Spleen (tissue), 11 donors: ENCODE results near the gene TNN. TPM values are rescaled to one million over a fixed set of nuclear protein-coding genes. Genes with fewer than 3 reads are reported as not detected.

Source experiments
- DNase-seq: peaks from one replicate; pipeline ENCODE4 v3.0.0-alpha.2; 2020
- H3K27ac ChIP-seq, 8 donors: fragments of 200-600 bp; sonication (generic) in 7 of 8; 1 replicate in 4 of 8; 2 replicates in 4 of 8; pipeline versions ENCODE4 v1.5.0 to v1.8.0; 2016 to 2021; ENCODE audit warnings: inconsistent platforms in 4 of 8, mild to moderate bottlenecking in 4 of 8, moderate library complexity in 1 of 8
- H3K27me3 ChIP-seq, 7 donors: fragments of 200-600 bp; sonication (generic) in 6 of 7; replicated peaks in 1 of 7; 1 replicate in 4 of 7; 2 replicates in 3 of 7; pipeline versions ENCODE4 v1.5.0 to v1.8.0; 2016 to 2021; ENCODE audit warnings: inconsistent platforms in 3 of 7, mild to moderate bottlenecking in 1 of 7
- H3K36me3 ChIP-seq, 6 donors: fragments of 200-600 bp; sonication (generic) in 5 of 6; 1 replicate in 4 of 6; 2 replicates in 2 of 6; pipeline versions ENCODE4 v1.5.0 to v1.8.0; 2016 to 2021; ENCODE audit warnings: inconsistent platforms in 2 of 6
- H3K4me1 ChIP-seq, 6 donors: fragments of 200-600 bp; sonication (generic) in 5 of 6; 1 replicate in 3 of 6; 2 replicates in 3 of 6; pipeline versions ENCODE4 v1.5.0 to v1.8.0; 2016 to 2021; ENCODE audit warnings: inconsistent platforms in 3 of 6
- H3K4me3 ChIP-seq, 8 donors: fragments of 200-600 bp; sonication (generic) in 7 of 8; 1 replicate in 4 of 8; 2 replicates in 4 of 8; pipeline versions ENCODE4 v1.5.0 to v1.8.0; 2016 to 2021; ENCODE audit warnings: inconsistent platforms in 4 of 8, mild to moderate bottlenecking in 4 of 8, moderate library complexity in 2 of 8
- H3K9me3 ChIP-seq, 8 donors: fragments of 200-600 bp; sonication (generic) in 7 of 8; 1 replicate in 4 of 8; 2 replicates in 4 of 8; pipeline versions ENCODE4 v1.5.0 to v1.8.0; 2016 to 2021; ENCODE audit warnings: inconsistent platforms in 4 of 8
- CTCF ChIP-seq, 11 experiments: fragments of 200-600 bp in 7 of 11; fragments of 450-650 bp in 4 of 11; sonication (generic) in 4 of 11; IDR thresholded peaks in 8 of 11; conservative IDR thresholded peaks in 3 of 11; 1 replicate in 7 of 11; 2 replicates in 4 of 11; pipeline versions ENCODE4 v1.4.0 to v1.8.0; 2016 to 2021; ENCODE audit warnings: antibody characterized with exemption in 11 of 11, inconsistent platforms in 4 of 11, mild to moderate bottlenecking in 1 of 11
- POLR2A ChIP-seq, 3 donors: fragments of 450-650 bp; IDR thresholded peaks; one replicate each; pipeline ENCODE4 v1.5.1; 2017; ENCODE audit warnings: antibody characterized with exemption in 3 of 3, mild to moderate bottlenecking in 1 of 3
- POLR2AphosphoS5 ChIP-seq, 3 donors: sonication (generic); formaldehyde crosslinking; IDR thresholded peaks; one replicate each; pipeline ENCODE4 v1.5.1; 2017; ENCODE audit warnings: antibody characterized with exemption in 3 of 3
- WGBS, 5 donors: extraction: QIAGEN DNeasy Blood & Tissue Kit in 3 of 5; methylation state at CpG; one replicate each; pipeline versions ENCODE4 v1.1.5 to v1.1.7; 2013 to 2018; 5-methylcytosine and 5-hydroxymethylcytosine counted together
- intact Hi-C: fragments of 100-400 bp; cut with DNase I; formaldehyde crosslinking; loops from one replicate; pipeline ENCODE4 v1.15.0; 2023; ENCODE audit warnings: low total_unique reads
- polyA plus RNA-seq, 3 donors: library from polyadenylated mRNA; stranded (reverse); fragments of 200-250 nt; gene quantifications; one replicate each; pipeline ENCODE4 v1.2.1, GENCODE V29; 2013
- total RNA-seq, 7 donors: library from RNA; depleted of rRNA in 3 of 7; stranded (reverse); fragments of >200 nt in 3 of 7; fragmentation: NEBNext Ultra II Directional in 4 of 7; extraction: Animal tissue kit (Norgen Biotek cat#: 25700) in 4 of 7; gene quantifications; one replicate each; pipeline versions ENCODE4 v1.1.0 to v1.2.1, GENCODE V29; 2016 to 2021
- donor health status: healthy with polysubstance abuse.
- donor health status: DM: no; HTN: no; CAD: no; lungs with moderate emphysema.
- donor health status: DM: no; HTN: no; CAD: no.
- donor health status: Bipolar disorder and iron deficiency.
- donor health status: healthy.
- donor health status: DM: no; HTN: no; CAD: no.
- donor health status: DM: yes; HTN: yes; CAD: no.

The TNN gene
- total and polyA plus RNA-seq, 10 donors = 0.03 to 1.3 (median 0.37) TPM

GRCh38 chr1:175062858-175063257, 4.8 kb upstream of the TNN start:
- DNase-seq = no peak
- 61 to 76% (median 63%) methylated on average over 2 of the region's 2 CpGs for WGBS, 5 donors

GRCh38 chr1:175070818-175071217, 3.2 kb downstream of the TNN start:
- Histone ChIP-seq H3K36me3 (no peaks in the 10 kb centered on the region), H3K4me3 (no peak overlapping the region), H3K27ac (no peak overlapping the region), H3K9me3 (no peaks in the 10 kb centered on the region), H3K4me1 (peaks cover 0 to 16% (median 8%) of the 10 kb centered on the region in 6 donors), H3K27me3 (peaks cover 0 to 21% (median 0%) of the 10 kb centered on the region in 7 donors)
- DNase-seq = no peak
- no peak for TF ChIP-seq CTCF (IDR thresholded peaks at IDR 0.05 in 8 of 11, conservative IDR thresholded peaks at IDR 0.05 in 3 of 11)
- TF ChIP-seq POLR2AphosphoS5 (IDR thresholded peaks at IDR 0.05) = no peak
- TF ChIP-seq POLR2A (IDR thresholded peaks at IDR 0.05) = no peak
- intact Hi-C loops = no loop called here

More at GRCh38 chr1:175062858-175063257, 4.8 kb upstream of the TNN start:
- Histone ChIP-seq H3K36me3 (no peaks in the 10 kb centered on the region), H3K27me3 (no peaks in the 10 kb centered on the region), H3K4me1 (no peaks in the 10 kb centered on the region), H3K27ac (no peak overlapping the region), H3K4me3 (no peak overlapping the region), H3K9me3 (no peaks in the 10 kb centered on the region)
- intact Hi-C loops = no loop called here
- TF ChIP-seq POLR2A (IDR thresholded peaks at IDR 0.05) (no peak), POLR2AphosphoS5 (IDR thresholded peaks at IDR 0.05) (no peak), CTCF (IDR thresholded peaks at IDR 0.05 in 8 of 11, conservative IDR thresholded peaks at IDR 0.05 in 3 of 11) (no peak)

GRCh38 chr1:175071276-175071943, 3.8 kb downstream of the TNN start:
- Histone ChIP-seq H3K27me3 (peaks cover 0 to 21% (median 0%) of the 10 kb centered on the region in 7 donors), H3K36me3 (no peaks in the 10 kb centered on the region), H3K27ac (no peak overlapping the region), H3K9me3 (no peaks in the 10 kb centered on the region), H3K4me3 (no peak overlapping the region), H3K4me1 (peaks cover 0 to 16% (median 8%) of the 10 kb centered on the region in 6 donors)
- 57 to 77% (median 68%) methylated on average over 3 of the region's 3 CpGs for WGBS, 5 donors
- intact Hi-C loops = no loop called here
- no peak for DNase-seq
- TF ChIP-seq CTCF (IDR thresholded peaks at IDR 0.05 in 8 of 11, conservative IDR thresholded peaks at IDR 0.05 in 3 of 11) = no peak
- TF ChIP-seq POLR2A (IDR thresholded peaks at IDR 0.05) = no peak
- no peak for TF ChIP-seq POLR2AphosphoS5 (IDR thresholded peaks at IDR 0.05)

- no peak for DNase-seq
- intact Hi-C loops = no loop called here
- H3K27ac ChIP-seq = no peak overlapping the region
- WGBS, 5 donors = 13 to 18% (median 15%) methylated on average over 10 of the region's 10 CpGs
- H3K4me1 ChIP-seq = peaks cover 0 to 16% (median 8%) of the 10 kb centered on the region in 6 donors
- H3K36me3 ChIP-seq = no peaks in the 10 kb centered on the region
- no peaks in the 10 kb centered on the region for H3K9me3 ChIP-seq
- peak overlapping the region in 1 of 8 donors; percentile 11 for H3K4me3 ChIP-seq
- H3K27me3 ChIP-seq = peaks cover 0 to 21% (median 0%) of the 10 kb centered on the region in 7 donors
- TF ChIP-seq POLR2AphosphoS5 (IDR thresholded peaks at IDR 0.05) (no peak), CTCF (IDR thresholded peaks at IDR 0.05 in 8 of 11, conservative IDR thresholded peaks at IDR 0.05 in 3 of 11) (no peak), POLR2A (IDR thresholded peaks at IDR 0.05) (no peak)
Observed at GRCh38 chr1:175072099-175072951, 4.7 kb downstream of the TNN start.
